NCI-H187 (cell line): ENCODE results near the gene KNTC1.
"Not testable (repeated sequence)": the region's sequence is repeated elsewhere in the genome, so short reads cannot be mapped to it uniquely, and the experiment has no call there.

Experiments
- DNase-seq, 2 experiments: peaks; one replicate each; lab custom pipeline; 2025; lab: John Stamatoyannopoulos, UW

KNTC1 gene

GRCh38 chr12:122646517-122647217 lies 119.6 kb downstream of the KNTC1 start:
- no peak for DNase-seq

GRCh38 chr12:122651520-122652224 lies 124.6 kb downstream of the KNTC1 start:
- no peak for DNase-seq

GRCh38 chr12:122653291-122653690 lies 126.2 kb downstream of the KNTC1 start:
- not testable (repeated sequence) for DNase-seq

GRCh38 chr12:122656298-122656697 lies 129.2 kb downstream of the KNTC1 start:
- DNase-seq: no peak

- no peak for DNase-seq
Measured at GRCh38 chr12:122659579-122659978, 132.5 kb downstream of the KNTC1 start.

GRCh38 chr12:122661246-122661645 lies 134.2 kb downstream of the KNTC1 start:
- no peak for DNase-seq

GRCh38 chr12:122661938-122662337 lies 134.9 kb downstream of the KNTC1 start:
- no peak for DNase-seq

- no peak for DNase-seq
Measured at GRCh38 chr12:122665349-122665748, 138.3 kb downstream of the KNTC1 start.

- DNase-seq: no peak
Measured at GRCh38 chr12:122665759-122666158, 138.7 kb downstream of the KNTC1 start.

GRCh38 chr12:122668268-122668667 lies 141.2 kb downstream of the KNTC1 start:
- no peak for DNase-seq

GRCh38 chr12:122669397-122670070 lies 142.5 kb downstream of the KNTC1 start:
- DNase-seq: no peak

GRCh38 chr12:122672515-122672914 lies 145.5 kb downstream of the KNTC1 start:
- no peak for DNase-seq
